Measurements from ENCODE around the gene NPIPB5. TPM values are rescaled to one million over a fixed set of nuclear protein-coding genes. Genes with fewer than 3 reads are reported as not detected.

The NPIPB5 gene
- total RNA-seq, 4 donors from 2014 or later = 10.4 to 194 (median 30.7) TPM

Other genes starting within 250 kb of the NPIPB5 start
- gene POLR3E, start 213.5 kb upstream of the NPIPB5 start, total RNA-seq = 100 to 1,000 TPM; 105 to 182 (median 116) TPM
- gene CDR2, start 136.3 kb upstream of the NPIPB5 start, total RNA-seq = 1 to 10 TPM; 4.1 to 7.6 (median 7.3) TPM